Neural progenitor cell (in vitro differentiated cells): ENCODE measurements around the gene VSTM5.

Source experiments
- EZH2 ChIP-seq: fragments of 200-600 bp; sonication (generic); IDR thresholded peaks from 2 replicates; pipeline ENCODE4 v1.6.1; 2017; ENCODE audit warnings: antibody characterized with exemption, mild to moderate bottlenecking, moderate library complexity
- TF ChIP-seq, protein P1 (sequence below): fragments of 200-600 bp; sonication (generic); IDR thresholded peaks from 2 replicates; pipeline ENCODE4 v1.5.1; 2017; ENCODE audit warnings: antibody characterized with exemption, mild to moderate bottlenecking

DNA sequence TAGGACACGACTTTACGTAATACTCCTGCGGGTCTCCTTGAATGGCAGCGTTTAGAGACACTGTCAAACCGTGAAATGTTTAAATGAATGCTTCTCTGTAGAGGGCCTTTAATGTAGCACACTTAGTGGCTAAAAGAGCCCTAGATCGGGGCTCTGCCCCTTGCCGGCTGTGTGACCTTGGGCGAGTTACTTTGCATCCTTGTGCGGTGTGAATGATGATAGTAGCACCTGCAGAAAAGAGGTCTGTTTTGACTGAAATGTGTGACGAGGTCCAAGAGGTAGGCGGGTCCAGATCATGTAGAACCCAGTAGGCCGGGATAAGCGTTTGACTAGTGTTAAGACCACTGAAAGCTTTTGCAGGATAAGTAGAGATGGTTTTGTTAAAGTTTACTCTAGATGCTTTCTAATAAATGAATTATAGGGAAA, 65.5 kb downstream of the VSTM5 start:
- no peak for TF ChIP-seq EZH2
- TF ChIP-seq, protein P1, sequence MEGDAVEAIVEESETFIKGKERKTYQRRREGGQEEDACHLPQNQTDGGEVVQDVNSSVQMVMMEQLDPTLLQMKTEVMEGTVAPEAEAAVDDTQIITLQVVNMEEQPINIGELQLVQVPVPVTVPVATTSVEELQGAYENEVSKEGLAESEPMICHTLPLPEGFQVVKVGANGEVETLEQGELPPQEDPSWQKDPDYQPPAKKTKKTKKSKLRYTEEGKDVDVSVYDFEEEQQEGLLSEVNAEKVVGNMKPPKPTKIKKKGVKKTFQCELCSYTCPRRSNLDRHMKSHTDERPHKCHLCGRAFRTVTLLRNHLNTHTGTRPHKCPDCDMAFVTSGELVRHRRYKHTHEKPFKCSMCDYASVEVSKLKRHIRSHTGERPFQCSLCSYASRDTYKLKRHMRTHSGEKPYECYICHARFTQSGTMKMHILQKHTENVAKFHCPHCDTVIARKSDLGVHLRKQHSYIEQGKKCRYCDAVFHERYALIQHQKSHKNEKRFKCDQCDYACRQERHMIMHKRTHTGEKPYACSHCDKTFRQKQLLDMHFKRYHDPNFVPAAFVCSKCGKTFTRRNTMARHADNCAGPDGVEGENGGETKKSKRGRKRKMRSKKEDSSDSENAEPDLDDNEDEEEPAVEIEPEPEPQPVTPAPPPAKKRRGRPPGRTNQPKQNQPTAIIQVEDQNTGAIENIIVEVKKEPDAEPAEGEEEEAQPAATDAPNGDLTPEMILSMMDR, result no peak
